ENCODE measurements around the gene PHLPP1.

Gene PHLPP1

GRCh38 chr18:62744076-62744968, 29.0 kb downstream of the PHLPP1 start:
- no peak for DNase-seq (ENCODE audit: low spot score)

DNA sequence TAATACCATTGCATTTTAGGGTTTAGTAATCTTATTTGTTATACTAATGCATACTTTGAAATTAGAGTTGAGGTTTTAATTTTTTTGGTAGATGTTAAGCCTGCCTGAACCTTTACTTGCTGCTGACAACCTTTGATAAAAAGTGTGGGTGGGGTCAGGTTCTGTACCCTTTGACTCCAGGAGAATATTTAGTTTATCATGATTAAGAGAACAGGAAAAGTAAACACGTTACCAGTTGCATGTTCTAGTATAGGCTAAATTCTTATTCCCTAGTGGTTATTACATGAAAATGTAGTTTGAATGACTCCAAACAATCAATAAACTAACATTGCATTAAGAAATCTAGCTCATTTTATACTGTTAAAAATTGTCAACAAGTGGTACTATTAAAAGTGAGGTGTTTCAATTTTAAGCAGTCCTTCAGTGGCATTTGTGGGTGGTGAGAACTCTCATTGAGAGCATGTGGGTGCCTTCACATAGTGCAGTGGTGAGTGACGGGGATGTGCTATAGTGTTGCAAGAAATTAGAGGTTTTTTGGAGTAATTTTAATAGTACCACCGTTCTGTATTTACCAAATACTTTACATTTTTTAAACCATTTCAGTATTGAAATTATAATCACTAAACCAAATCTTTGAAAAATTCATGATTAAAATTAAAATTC, 29.9 kb downstream of the PHLPP1 start:
- no peak for DNase-seq (ENCODE audit: low spot score)

DNA sequence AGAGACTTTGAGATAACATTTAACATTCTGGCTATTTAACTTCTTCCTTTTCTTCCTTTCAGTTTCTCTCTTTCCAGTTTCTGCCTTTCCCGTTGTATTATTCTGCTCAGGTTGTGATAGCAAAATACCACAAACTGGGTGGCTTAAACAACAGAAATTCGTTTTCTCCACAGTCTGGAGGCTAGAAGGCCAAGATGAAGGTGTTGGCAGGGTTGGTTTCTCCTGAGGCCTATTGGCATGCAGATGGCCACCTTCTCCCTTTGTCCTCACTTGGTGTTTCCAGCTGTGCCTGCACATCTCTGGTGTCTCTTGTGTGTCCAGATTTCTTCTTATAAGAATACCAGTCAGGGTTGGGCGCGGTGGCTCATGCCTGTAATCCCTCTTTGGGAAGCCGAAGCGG, 34.0 kb downstream of the PHLPP1 start:
- no peak for DNase-seq (ENCODE audit: low spot score)

DNA sequence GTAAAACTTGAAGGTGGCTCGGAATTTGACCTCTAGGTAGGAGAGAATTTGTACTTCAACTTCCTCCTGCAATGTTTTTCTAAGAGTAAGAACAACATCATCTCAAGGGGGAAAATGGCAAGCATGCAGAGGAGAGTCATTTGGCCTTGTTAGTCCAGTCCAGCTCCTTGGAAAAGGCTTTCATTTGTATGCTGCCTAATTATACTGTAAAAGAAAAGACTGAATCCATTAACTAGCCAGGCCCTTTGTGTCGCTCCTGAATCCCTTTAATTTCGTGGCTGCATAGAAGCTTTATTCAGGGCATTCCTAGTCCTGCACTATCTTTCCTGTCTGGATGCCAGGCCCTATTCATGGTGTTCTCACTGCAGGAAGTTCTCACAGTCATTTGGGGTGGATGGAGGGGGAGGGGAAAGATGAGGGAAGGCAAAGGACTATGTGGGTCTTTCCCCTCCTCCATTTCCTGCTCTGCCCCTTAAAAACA, 36.0 kb downstream of the PHLPP1 start:
- DNase-seq (ENCODE audit: low spot score), result no peak

DNA sequence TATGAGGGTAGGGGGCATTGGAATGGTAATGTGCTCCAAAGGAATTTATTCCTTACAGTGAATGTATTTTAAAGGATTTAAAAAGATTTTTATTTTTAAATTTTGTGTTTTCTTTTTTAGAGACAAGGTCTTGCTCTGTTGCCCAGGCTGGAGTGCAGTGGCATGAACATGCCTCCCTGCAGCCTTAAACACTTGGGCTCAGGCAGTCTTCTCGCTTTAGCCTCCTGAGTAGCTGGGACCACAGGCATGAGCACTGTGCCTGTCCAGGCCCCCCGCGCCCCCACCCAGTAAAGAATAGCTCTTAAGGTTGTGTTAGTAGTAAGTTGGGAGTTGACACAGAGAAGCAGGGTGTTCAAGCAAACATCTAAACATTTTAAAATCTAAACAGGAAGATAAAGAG, 36.6 kb downstream of the PHLPP1 start:
- DNase-seq (ENCODE audit: low spot score), result no peak

GRCh38 chr18:62754026-62754425, 38.7 kb downstream of the PHLPP1 start:
- no peak for DNase-seq (ENCODE audit: low spot score)

GRCh38 chr18:62755454-62755853, 40.1 kb downstream of the PHLPP1 start:
- DNase-seq (ENCODE audit: low spot score), result no peak

DNA sequence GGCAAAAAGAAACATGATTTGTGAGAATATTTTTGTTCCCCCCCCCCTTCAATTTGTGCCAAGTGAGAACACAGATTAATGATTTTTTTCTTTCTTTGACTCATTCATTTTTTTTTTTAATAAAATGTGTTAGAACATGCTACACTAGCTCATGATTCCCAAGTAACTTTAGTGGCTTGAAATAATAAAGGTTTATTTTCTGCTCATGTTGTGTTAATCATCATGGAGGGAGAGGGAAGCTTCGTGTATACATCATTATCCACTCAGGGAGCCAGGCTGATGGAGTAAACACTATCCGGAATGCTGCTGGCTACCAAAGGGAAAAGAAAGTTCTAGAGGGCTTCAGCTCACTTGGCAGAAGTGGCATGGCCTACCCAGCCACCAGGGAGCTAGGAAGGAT, 40.6 kb downstream of the PHLPP1 start:
- DNase-seq (ENCODE audit: low spot score), result no peak

DNA sequence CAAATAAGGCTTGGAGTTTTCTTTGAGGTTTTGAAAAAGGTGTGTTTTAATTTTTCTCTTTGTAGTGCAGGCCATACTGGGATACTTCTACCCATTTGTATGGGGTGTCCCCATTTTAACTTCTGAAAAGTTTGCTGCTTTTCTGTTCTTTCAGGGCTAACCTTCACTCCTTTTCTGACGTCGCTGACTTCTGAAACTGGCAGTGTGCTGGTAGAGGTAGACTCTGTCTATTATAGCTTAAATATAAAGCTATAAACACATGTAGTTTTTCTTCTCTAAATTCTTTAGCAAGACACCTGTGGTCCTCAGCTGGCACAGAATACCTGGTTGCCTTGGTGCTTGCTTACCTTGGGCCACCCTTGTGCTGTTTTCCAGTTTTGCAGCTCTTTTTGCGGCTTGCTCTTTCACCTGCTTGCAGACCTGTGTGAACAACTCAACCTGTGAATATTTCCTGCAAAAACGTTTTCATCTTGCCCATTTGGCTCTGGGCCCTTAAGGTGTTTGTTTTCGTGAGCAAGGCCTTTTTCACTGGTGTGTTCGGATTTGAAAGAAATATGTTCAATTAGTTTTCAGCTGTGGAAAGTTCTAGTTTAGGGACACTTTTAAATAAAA, 42.2 kb downstream of the PHLPP1 start:
- no peak for DNase-seq (ENCODE audit: low spot score)

DNA sequence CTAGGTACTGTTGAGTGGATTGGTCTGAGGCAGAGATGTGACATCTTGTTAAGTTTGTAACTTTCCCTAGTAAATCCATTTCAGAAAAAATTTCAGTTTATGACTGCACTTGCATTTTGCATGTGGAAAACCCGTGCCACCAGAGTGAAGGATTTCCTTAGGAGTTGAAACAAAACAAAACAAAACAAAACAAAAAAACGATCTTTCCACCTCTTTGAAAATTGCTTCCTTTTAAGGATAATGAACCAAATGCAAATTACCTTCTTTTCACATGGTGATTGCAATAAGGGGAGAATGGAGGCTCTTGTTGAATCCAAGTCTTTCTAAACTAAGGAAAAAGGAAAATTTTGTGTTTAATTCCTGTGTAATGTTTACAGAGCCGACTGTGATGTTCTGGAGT, 43.2 kb downstream of the PHLPP1 start:
- DNase-seq (ENCODE audit: low spot score), result no peak

GRCh38 chr18:62759704-62760402, 44.5 kb downstream of the PHLPP1 start:
- DNase-seq (ENCODE audit: low spot score), result no peak

DNA sequence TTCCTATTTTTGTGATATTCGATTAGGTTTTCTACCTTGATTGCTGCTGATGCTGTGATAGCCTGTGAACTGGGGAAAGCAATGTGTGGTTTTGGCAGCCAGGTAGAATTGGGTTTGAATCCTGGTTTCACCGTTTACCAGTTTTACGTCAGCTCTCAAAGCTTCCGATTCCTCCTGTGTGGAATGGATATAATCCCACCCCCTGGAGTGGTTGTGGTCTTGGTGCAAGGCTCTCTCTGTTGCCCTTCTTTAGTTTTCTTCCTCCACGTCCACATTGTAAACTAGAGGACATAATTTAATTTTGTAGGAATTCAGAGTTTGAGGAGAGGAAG, 45.0 kb downstream of the PHLPP1 start:
- no peak for DNase-seq (ENCODE audit: low spot score)

DNA sequence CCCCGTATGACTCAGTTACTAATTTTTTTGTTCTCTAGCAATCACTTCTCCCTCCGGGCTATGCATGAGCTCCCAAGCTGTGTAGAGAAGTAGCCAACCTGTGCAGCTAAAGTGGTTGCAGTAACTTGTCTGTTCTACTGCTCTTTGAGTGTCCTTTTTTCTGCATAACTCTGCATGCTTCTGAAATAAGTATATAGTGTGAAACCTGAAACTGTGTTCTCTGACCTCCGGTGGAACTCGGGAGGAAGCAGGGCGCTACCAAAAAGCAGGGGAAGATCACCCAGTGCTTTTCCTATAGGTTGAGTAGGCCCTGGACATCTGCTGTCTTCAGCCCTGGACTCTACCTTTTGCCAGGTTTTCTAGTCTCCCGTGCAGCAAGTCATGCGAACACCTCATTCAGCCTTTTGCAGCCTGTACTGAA, 47.8 kb downstream of the PHLPP1 start:
- no peak for DNase-seq (ENCODE audit: low spot score)

- no peak for DNase-seq (ENCODE audit: low spot score)
Observed at GRCh38 chr18:62766266-62766665, 50.9 kb downstream of the PHLPP1 start.

DNA sequence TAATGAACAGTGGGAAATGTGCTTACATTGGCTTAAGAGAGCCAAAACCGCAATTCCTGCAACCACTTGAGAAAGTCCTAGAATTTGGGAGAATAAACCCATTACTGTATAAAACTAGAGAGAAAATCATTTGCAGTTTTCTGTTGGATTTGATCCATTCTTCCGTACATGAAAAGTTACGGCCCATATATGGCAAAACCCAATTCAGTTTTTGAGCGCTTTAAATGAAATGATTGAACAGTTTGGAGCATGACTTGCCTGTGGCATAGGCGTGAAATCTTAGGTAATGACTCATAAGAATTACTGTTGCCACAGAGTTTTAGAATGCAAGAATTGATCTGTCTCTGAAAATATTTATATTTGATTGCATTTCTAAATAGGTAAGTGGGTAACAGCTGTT, 52.0 kb downstream of the PHLPP1 start:
- no peak for DNase-seq (ENCODE audit: low spot score)

GRCh38 chr18:62767836-62768557, 52.7 kb downstream of the PHLPP1 start:
- DNase-seq (ENCODE audit: low spot score), result no peak

- no peak for DNase-seq (ENCODE audit: low spot score)
Observed at GRCh38 chr18:62768558-62768943, 53.2 kb downstream of the PHLPP1 start.

DNA sequence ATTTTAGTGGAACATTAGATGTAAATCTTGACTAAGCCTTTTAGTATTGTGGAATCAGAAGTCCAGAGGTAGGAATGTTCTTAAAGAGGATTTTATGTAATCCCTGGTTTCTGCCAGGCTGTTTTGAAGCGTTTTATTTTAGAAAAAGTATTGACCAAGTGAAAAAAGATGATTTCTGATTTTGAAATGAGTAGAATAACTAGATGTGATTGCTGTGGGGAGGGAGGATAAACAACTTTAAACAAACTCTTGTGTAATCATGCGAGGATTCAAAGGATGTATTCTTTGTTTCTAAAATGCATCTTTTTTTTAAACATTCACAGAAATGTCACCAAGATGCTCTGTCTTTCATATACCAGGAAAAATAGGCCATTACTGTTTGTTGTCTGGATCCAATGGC, 53.9 kb downstream of the PHLPP1 start:
- no peak for DNase-seq (ENCODE audit: low spot score)

- no peak for DNase-seq (ENCODE audit: low spot score)
Observed at GRCh38 chr18:62771494-62772270, 56.3 kb downstream of the PHLPP1 start.

- DNase-seq (ENCODE audit: low spot score), result no peak
Observed at GRCh38 chr18:62772860-62773584, 57.7 kb downstream of the PHLPP1 start.

All from hematopoietic multipotent progenitor cell treated with erythropoietin and hydrocortisone succinate and interleukin-3 and kit ligand, for 17 days (in vitro differentiated cells).